GM12892 (cell line): ENCODE results near the gene PRM3.

Experiments used
- POLR2A ChIP-seq: IDR thresholded peaks from 2 replicates; pipeline ENCODE4 v1.6.1; 2011; ENCODE audit warnings: low read depth, low read length, control low read depth
- POLR2AphosphoS5 ChIP-seq: IDR thresholded peaks from 2 replicates; pipeline ENCODE4 v1.6.1; 2011; ENCODE audit warnings: low read depth, low read length, control low read depth

GRCh38 chr16:11278681-11279628, 5.5 kb upstream of the PRM3 start:
- TF ChIP-seq POLR2AphosphoS5 (no peak), POLR2A (no peak)
